Right kidney (tissue), 1 donor: ENCODE measurements around the gene ITGB3.
"Not testable (repeated sequence)": the region's sequence is repeated elsewhere in the genome, so short reads cannot be mapped to it uniquely, and the experiment has no call there.

Experiments used
- DNase-seq: peaks from one replicate; pipeline ENCODE4 v3.0.0-alpha.2; 2016

The ITGB3 gene

GRCh38 chr17:47244697-47245096, 8.9 kb upstream of the ITGB3 start:
- no peak for DNase-seq

DNA sequence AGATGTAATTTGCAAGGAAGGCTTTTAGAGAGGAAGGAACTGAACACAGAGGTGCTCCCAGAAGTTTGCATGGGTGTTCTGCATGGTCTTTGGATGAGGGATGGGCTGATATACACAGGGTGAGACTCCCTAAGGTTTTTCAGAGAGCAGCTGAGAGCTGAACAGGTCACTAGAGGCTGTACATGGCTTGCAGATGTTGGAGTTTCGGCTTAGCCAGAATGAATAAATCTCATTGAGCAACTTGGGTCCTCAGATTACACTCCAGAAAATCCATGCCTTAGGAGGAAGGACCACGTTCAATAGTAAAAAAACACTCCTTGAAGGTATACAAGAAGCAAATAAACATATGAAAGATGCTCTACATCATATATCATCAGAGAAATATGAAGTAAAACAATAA, 7.5 kb upstream of the ITGB3 start:
- DNase-seq = no peak

DNA sequence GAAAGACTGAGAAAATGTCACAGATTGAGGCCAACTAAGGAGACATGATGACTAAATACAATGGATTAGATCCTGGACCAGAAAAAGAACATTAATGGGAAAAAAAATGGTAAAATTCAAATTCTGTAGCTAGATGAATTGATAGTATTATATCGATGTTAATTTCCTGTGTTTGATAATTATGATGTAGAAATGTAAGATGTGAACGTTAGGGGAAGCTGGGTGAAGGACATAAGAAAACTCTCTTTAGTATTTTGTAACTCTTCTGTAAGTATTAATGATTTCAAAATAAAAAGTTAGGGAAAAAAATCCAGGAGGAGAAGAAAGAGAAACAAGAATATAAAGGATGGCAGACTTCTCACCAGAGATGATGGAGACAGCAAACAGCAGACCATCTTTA, 2.8 kb upstream of the ITGB3 start:
- no peak for DNase-seq

DNA sequence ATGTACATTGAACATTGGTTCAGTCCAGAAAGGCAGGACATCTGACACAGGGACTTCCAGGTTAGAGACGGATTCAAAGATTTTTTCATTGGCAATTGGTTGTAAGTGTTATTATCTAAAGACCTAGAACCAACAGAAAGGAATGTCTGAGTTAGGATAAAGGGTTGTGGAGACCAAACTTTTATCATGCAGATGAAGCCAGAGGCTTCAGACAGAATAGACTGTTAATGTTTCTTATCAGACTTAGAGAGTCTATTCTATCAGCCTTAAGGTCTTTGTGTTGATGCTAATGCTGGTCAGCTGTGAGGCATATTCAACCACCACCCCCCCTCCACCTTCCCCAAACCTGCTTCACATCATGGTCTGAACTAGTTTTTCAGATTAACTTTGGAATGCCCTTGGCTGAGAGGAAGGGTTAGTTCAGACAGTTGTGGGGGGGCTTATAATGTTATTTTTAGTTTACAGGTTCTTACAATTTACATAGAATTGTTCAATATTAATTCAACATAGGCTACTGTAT, 2.1 kb upstream of the ITGB3 start:
- no peak for DNase-seq

DNA sequence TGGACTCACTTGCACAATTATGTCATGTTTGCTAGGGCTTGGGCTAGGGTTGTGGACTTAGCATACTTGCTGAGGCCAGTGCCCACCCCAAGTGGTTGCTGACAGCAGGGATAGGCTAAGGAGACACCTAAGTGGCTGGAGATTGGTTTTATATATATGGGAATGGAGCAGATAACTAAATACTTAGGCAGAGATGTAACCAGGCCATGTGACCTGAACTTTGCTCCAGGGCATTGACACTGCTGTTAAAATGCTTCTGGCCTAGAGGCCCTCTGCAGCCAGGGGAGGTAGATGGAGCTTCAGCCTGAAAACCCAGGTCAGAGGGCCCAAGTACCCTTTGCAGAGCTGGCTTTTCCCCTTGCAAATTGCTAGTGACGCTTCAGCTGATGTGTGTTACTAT, 1.4 kb upstream of the ITGB3 start:
- no peak for DNase-seq

DNA sequence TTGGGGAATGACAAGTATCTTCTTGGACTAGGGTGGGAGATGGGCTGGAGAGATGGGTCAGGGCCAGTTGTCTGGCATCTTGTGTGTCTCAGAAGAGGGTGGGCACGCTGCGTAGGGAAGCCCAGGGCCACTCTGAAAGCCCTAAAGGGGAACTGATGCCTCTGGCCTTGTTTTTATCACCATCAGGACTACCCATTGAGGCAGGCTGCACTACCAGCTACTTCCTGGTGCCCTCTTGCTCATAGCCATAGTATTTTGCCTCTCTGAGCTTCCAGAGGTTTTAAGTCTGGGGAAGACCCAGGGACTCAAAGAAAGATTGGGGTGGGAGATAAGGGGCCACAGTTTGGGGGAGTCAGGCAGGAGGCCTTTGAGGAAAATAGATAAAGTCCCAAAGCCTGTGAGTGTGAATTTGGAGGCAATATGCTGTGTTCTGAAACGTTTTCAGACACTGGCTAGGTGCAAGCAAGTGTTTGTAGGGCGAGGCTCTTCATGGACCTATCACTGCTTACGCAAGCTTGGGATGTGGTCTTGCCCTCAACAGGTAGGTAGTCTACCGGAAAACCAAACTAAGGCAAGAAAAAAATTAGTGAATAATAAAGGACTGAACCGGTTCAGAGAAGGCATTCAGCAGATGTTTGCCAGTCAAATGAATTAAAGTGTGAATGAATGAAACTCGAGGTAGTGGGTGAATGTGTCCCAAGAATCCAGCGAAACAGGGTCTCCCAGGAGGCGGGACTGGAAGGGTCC, 688 bp upstream of the ITGB3 start:
- no peak for DNase-seq

DNA sequence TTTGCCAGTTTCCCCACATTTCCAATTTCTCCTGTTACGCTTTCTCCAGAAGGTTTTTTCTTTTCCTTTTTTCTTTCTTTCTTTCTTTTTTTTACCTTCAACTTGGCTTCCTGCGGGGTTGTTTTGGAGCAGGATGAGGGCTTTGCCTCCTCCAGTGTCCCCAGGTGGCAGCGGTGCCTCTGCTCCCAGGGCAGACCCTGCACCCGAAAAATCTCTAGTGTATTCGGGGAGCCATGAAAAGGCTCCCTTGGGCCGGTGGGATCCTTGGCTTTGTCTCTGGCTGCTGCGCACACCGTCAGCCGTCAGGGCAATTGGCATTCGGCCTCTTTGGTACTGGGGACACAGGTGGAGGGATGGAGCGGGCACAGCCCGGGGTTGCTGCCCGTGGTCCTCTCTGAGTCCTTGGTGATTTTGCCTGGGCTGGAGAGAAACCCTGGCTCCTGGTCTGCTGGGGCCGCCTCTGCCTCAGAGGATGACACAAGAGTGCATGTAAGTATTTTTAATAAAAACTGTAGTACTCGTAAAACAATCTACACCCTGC, 846 bp downstream of the ITGB3 start:
- DNase-seq = no peak

GRCh38 chr17:47257651-47258339, 4.2 kb downstream of the ITGB3 start:
- peak; percentile 35 for DNase-seq

GRCh38 chr17:47262586-47262985, 9.0 kb downstream of the ITGB3 start:
- DNase-seq = no peak

DNA sequence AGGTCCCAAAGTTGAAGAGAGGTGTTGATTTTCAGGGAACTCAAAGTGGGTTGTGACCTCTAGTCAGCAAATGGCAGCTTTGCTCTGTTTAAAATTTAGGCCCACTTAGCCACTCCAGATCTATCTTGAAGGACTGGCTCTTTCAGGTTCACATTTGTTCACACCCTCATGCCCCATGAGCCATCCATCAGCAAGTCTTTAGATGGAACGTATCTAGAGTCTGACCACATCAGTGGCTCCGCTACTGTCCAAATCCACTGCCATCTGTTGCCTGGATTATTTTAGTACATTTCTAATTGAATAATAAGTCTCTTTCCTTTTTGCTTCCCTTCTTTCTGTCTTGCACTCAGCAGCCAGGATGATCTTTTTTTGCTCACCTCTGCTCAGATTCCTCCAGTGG, 10.5 kb downstream of the ITGB3 start:
- no peak for DNase-seq

GRCh38 chr17:47265983-47266541, 12.4 kb downstream of the ITGB3 start:
- no peak for DNase-seq

- DNase-seq = no peak
These were observed 13.2 kb downstream of the ITGB3 start for GRCh38 chr17:47266782-47267181.

- DNase-seq = no peak
These were observed 13.8 kb downstream of the ITGB3 start for GRCh38 chr17:47267354-47267828.

DNA sequence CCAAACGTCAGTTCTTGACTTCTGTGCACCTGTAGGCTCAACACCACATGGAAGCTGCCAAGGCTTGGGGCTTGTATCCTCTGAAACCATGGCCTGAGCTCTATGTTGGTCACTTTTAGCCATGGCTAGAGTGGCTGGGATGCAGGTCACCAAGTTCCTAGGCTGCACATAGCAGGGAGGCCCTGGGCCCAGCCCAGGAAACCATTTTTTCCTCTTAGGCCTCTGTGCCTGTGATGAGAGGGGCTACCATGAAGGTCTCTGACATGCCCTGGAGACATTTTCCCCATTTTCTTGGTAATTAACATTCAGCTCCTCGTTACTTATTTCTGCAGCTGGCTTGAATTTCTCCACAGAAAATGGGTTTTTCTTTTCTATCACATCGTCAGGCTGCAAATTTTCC, 15.3 kb downstream of the ITGB3 start:
- not testable (repeated sequence) for DNase-seq

DNA sequence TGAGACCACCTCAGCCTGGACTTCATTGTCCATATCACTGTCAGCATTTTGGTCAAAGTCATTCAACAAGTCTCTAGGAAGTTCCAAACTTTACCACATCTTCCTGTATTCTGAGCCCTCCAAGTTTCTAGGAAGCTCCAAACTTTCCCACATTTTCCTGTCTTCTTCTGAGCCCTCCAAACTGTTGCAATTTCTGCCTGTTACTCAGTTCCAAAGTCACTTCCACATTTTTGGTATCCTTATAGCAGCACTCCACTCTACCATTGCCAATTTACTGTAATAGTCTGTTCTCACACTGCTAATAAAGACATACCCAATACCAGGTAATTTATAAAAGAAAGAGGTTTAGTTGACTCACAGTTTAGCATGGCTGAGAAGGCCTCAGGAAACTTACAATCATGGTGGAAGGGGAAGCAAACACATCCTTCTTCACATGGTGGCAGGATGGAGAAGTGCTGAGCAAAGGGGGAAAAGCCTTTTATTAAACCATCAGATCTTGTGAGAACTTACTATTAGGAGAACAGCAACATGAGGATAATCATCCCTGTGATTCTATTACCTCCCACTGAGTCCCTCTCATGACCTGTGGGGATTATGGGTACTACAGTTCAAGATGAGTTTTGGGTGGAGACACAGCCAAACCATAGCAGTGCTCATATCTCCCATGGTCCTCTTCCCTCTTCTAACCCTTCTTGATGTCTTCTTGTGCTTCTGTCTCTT, 16.1 kb downstream of the ITGB3 start:
- not testable (repeated sequence) for DNase-seq

GRCh38 chr17:47270946-47271705, 17.5 kb downstream of the ITGB3 start:
- no peak for DNase-seq

GRCh38 chr17:47272491-47272890, 18.9 kb downstream of the ITGB3 start:
- DNase-seq = no peak

GRCh38 chr17:47273245-47273644, 19.6 kb downstream of the ITGB3 start:
- no peak for DNase-seq

DNA sequence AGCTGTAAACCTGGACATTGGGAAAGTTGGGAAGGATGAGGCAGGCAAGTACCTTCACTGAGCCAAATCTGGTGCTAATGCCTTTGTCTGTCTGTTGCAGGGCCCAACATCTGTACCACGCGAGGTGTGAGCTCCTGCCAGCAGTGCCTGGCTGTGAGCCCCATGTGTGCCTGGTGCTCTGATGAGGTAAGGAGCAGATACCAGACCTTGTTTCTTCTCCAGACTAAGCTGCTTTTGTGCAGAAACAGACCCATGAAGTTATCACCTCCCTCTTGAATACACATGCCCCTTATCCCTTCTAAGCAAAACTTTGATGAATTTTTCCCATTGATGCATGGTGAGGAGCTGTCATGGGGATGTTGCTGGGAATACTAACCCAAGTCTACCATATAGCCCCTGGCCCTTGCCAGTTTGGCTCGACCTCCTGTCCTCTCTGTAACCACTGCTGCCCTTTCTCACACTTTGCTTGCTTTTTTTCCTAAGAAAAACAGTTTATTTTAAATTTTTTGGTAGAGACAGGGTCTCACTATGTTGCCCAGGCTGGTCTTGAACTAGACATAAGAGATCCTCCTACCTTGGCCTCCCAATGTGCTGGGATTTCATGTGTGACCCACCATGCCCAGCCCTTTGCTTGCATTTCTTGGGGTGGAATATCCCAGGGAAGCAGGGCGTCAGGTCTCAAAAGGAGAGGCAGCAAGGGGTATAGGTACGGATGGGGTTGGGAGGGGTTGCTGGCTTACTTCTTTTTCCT, 20.9 kb downstream of the ITGB3 start:
- no peak for DNase-seq

DNA sequence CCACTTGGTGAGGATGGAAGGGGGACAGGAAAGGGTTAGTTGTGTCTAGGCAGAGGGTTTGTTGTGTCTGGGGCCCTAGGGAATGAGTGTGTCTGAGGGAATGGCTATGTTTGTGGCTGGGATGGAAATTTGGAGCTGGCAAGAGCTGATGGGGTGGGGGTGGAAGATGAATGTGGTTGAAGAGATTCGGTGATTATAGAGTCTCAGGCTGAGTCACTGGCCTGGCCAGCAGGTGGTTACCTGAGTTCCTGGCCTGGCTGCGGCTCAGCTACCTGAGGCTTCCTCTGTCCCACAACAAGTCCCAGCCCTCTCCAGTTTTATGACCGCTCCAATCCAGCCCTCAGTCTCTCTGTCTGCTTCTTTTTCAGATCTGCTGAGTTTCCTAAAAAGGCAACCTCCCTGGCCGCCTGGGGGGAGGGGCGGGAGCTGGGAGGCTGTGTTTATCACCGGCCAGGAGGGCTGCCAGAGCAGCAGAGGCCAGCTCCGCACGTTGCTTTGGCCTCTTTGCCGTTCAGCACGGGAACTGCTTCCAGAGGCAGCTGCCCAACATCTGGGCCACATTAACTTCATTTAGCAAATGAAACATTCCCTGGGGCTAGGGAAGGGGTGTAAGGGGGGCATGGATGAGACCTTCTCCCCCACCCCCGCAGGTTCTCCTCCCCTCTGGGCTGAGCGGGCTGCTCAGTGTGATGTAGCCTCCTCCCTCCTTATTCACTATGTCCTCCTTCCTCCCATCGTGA, 21.8 kb downstream of the ITGB3 start:
- DNase-seq = peak; percentile 70
